ENCODE measurements around the gene ZNF143.
"Not testable (repeated sequence)": the region's sequence is repeated elsewhere in the genome, so short reads cannot be mapped to it uniquely, and the experiment has no call there.

Gene ZNF143

GRCh38 chr11:9512370-9513019, 51.7 kb downstream of the ZNF143 start:
- Histone ChIP-seq H3K4me2 (ENCODE audit: low read length) (no peak overlapping the region), H3K79me2 (ENCODE audit: control insufficient read depth, low read length) (no peaks in the 10 kb centered on the region), H3K4me1 (ENCODE audit: control insufficient read depth, low read length) (peaks cover 9% of the 10 kb centered on the region), H3K27ac (ENCODE audit: low read depth, low read length) (no peak overlapping the region), H4K20me1 (ENCODE audit: control insufficient read depth, insufficient read depth, low read depth, low read length) (no peaks in the 10 kb centered on the region), H3K27me3 (ENCODE audit: control insufficient read depth, low read length) (no peaks in the 10 kb centered on the region), H3K9me2 (replicated peaks; ENCODE audit: control insufficient read depth, low read length) (no peaks in the 10 kb centered on the region), H3K4me3 (ENCODE audit: low read length) (no peak overlapping the region), H3F3A (ENCODE audit: control insufficient read depth, insufficient read depth) (no peaks in the 10 kb centered on the region), H3K9me3 (ENCODE audit: control insufficient read depth, insufficient read depth, low read length) (no peaks in the 10 kb centered on the region), H3K36me3 (ENCODE audit: control insufficient read depth, low read length) (peaks cover 57% of the 10 kb centered on the region)
- TF ChIP-seq, protein P1, sequence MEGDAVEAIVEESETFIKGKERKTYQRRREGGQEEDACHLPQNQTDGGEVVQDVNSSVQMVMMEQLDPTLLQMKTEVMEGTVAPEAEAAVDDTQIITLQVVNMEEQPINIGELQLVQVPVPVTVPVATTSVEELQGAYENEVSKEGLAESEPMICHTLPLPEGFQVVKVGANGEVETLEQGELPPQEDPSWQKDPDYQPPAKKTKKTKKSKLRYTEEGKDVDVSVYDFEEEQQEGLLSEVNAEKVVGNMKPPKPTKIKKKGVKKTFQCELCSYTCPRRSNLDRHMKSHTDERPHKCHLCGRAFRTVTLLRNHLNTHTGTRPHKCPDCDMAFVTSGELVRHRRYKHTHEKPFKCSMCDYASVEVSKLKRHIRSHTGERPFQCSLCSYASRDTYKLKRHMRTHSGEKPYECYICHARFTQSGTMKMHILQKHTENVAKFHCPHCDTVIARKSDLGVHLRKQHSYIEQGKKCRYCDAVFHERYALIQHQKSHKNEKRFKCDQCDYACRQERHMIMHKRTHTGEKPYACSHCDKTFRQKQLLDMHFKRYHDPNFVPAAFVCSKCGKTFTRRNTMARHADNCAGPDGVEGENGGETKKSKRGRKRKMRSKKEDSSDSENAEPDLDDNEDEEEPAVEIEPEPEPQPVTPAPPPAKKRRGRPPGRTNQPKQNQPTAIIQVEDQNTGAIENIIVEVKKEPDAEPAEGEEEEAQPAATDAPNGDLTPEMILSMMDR (IDR thresholded peaks at IDR 0.05; ENCODE audit: low read depth, low read length, poor library complexity, severe bottlenecking): no peak
- TF ChIP-seq EZH2phosphoT487 (IDR thresholded peaks at IDR 0.05; ENCODE audit: borderline replicate concordance, low read length): no peak

DNA sequence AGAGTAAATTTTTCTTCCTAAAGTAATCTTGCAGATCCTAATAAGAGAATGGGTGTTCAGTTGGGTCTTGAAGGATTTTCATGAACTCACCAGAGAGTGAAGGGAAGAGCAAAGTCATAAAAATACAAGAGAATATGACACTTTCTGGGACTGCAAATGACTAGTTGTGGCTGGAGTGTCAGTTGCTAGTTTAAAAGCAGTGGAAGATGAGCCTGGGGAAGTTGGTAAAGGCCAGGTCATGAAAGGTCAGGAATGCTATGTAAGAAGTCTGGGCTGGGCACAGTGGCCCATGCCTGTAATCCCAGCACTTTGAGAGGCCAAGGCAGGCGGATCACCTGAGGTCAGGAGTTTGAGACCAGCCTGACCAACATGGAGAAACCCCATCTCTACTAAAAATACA, 53.8 kb downstream of the ZNF143 start:
- H3K27me3 ChIP-seq (ENCODE audit: control insufficient read depth, low read length); H3K9me3 ChIP-seq (ENCODE audit: control insufficient read depth, insufficient read depth, low read length); H3K27ac ChIP-seq (ENCODE audit: low read depth, low read length); H3K9me2 ChIP-seq (replicated peaks; ENCODE audit: control insufficient read depth, low read length); H3K4me2 ChIP-seq (ENCODE audit: low read length); H4K20me1 ChIP-seq (ENCODE audit: control insufficient read depth, insufficient read depth, low read depth, low read length); H3F3A ChIP-seq (ENCODE audit: control insufficient read depth, insufficient read depth); H3K4me1 ChIP-seq (ENCODE audit: control insufficient read depth, low read length); H3K79me2 ChIP-seq (ENCODE audit: control insufficient read depth, low read length); H3K4me3 ChIP-seq (ENCODE audit: low read length): not testable (repeated sequence)
- H3K36me3 ChIP-seq (ENCODE audit: control insufficient read depth, low read length): peaks cover 51% of the 10 kb centered on the region

- H3K27me3 ChIP-seq (ENCODE audit: control insufficient read depth, low read length): no peaks in the 10 kb centered on the region
- no peaks in the 10 kb centered on the region for H3K9me2 ChIP-seq (replicated peaks; ENCODE audit: control insufficient read depth, low read length)
- H3K36me3 ChIP-seq (ENCODE audit: control insufficient read depth, low read length): peaks cover 44% of the 10 kb centered on the region
- 0 out of 2 replicates have a peak, but pooled peaks cover 2% of the 10 kb centered on the region for H3F3A ChIP-seq (ENCODE audit: control insufficient read depth, insufficient read depth)
- no peak overlapping the region for H3K4me3 ChIP-seq (ENCODE audit: low read length)
- H3K4me1 ChIP-seq (ENCODE audit: control insufficient read depth, low read length): no peaks in the 10 kb centered on the region
- no peaks in the 10 kb centered on the region for H4K20me1 ChIP-seq (ENCODE audit: control insufficient read depth, insufficient read depth, low read depth, low read length)
- no peak overlapping the region for H3K27ac ChIP-seq (ENCODE audit: low read depth, low read length)
- H3K79me2 ChIP-seq (ENCODE audit: control insufficient read depth, low read length): no peaks in the 10 kb centered on the region
- H3K9me3 ChIP-seq (ENCODE audit: control insufficient read depth, insufficient read depth, low read length): no peaks in the 10 kb centered on the region
- TF ChIP-seq EZH2phosphoT487 (IDR thresholded peaks at IDR 0.05; ENCODE audit: borderline replicate concordance, low read length): no peak
- TF ChIP-seq, protein P1 (IDR thresholded peaks at IDR 0.05; ENCODE audit: low read depth, low read length, poor library complexity, severe bottlenecking): no peak
- H3K4me2 ChIP-seq (ENCODE audit: low read length): no peak overlapping the region
Measured at GRCh38 chr11:9516113-9516512, 55.3 kb downstream of the ZNF143 start.

DNA sequence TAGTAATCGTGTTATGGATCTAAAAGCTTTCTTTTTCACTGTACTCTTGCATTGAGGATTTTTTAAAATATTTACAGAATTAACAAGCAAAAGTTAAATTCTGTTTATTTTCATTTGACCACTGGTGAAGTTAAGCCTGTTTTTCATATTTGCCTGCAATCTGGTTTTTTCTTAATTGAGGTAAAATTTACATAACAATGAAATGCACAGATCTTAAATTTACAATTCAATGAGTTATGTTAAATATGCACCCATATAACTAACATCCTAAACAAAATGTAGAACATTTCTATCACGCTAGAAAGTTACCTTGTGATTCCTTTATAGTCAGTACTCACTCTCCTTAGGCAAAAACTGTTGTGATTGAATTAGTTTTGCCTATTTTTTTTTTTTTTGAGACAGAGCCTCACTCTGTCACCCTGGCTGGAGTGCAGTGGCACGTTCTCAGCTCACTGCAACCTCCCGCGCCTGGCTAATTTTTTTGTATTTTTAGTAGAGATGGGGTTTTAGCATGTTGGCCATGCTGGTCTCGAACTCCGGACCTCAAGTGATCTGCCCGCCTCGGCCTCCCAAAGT, 58.1 kb downstream of the ZNF143 start:
- H4K20me1 ChIP-seq (ENCODE audit: control insufficient read depth, insufficient read depth, low read depth, low read length): no peaks in the 10 kb centered on the region
- H3K4me1 ChIP-seq (ENCODE audit: control insufficient read depth, low read length): no peaks in the 10 kb centered on the region
- no peaks in the 10 kb centered on the region for H3K79me2 ChIP-seq (ENCODE audit: control insufficient read depth, low read length)
- H3K36me3 ChIP-seq (ENCODE audit: control insufficient read depth, low read length): peaks cover 25% of the 10 kb centered on the region
- no peaks in the 10 kb centered on the region for H3K9me3 ChIP-seq (ENCODE audit: control insufficient read depth, insufficient read depth, low read length)
- no peak overlapping the region for H3K4me3 ChIP-seq (ENCODE audit: low read length)
- no peaks in the 10 kb centered on the region for H3K9me2 ChIP-seq (replicated peaks; ENCODE audit: control insufficient read depth, low read length)
- TF ChIP-seq, protein P1 (IDR thresholded peaks at IDR 0.05; ENCODE audit: low read depth, low read length, poor library complexity, severe bottlenecking): no peak
- TF ChIP-seq EZH2phosphoT487 (IDR thresholded peaks at IDR 0.05; ENCODE audit: borderline replicate concordance, low read length): no peak
- H3F3A ChIP-seq (ENCODE audit: control insufficient read depth, insufficient read depth): 0 out of 2 replicates have a peak, but pooled peaks cover 3% of the 10 kb centered on the region
- no peak overlapping the region for H3K27ac ChIP-seq (ENCODE audit: low read depth, low read length)
- no peaks in the 10 kb centered on the region for H3K27me3 ChIP-seq (ENCODE audit: control insufficient read depth, low read length)
- H3K4me2 ChIP-seq (ENCODE audit: low read length): no peak overlapping the region

All from DOHH2 (cell line).